Renal cortex interstitium (tissue), 11 donors: ENCODE results near the gene CENPT. TPM values are rescaled to one million over a fixed set of nuclear protein-coding genes. Genes with fewer than 3 reads are reported as not detected.

Source experiments
- DNase-seq, 11 donors: peaks; one replicate each; pipeline ENCODE4 v3.0.0-alpha.2; 2013; ENCODE audit warnings: low read depth in 9 of 11, low spot score in 4 of 11; ENCODE audit errors: extremely low read depth in 1 of 11
- polyA plus RNA-seq, 3 donors: library from polyadenylated mRNA; unstranded; fragments of 120-200 nt; gene quantifications; one replicate each; pipeline ENCODE4 v1.2.1, GENCODE V29; 2013; ENCODE audit not compliant: insufficient read length in 3 of 3

The CENPT gene
- polyA plus RNA-seq, 3 donors = 43.0 to 59.6 (median 53.3) TPM

DNA sequence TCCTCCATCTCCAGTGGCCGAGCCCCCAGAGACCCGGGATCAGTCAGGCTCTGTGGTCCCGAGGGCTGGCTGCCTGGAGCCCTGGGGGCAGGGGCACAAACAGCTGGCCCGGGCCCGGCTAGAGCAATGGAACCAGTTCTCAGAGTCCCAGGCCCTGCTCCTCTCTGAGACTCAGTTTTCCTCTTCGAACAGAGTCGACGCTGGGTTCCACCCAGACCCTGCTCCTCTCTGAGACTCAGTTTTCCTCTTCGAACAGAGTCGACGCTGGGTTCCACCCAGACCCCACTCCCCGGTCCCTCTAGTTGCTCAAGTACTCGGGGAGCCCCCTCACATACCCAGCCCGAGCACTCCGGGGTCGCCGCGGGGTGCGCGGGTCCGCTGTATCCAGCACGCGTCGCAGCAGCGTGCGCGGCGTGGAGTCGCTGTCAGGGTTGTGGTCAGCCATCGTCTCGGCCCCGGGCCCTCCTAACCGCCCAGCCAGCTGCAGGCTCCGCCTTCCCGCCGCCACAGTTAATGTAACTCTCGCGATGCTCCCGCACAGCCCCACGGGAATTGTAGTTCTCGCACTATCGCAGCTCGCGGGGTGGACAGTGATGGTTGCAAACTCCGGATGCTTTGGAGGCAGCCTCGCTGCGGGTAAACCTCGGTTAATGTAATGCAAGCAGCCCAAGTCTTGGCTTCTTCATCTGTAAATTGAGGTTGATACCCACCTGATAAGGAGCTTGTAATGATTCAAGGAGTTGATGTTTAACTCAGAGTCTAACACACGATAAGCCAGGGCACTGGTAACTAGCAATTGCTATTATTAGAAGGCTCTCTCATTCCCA is 13.9 kb downstream of the CENPT start:
- DNase-seq = peak; percentile 77 to 93 (median 89)

DNA sequence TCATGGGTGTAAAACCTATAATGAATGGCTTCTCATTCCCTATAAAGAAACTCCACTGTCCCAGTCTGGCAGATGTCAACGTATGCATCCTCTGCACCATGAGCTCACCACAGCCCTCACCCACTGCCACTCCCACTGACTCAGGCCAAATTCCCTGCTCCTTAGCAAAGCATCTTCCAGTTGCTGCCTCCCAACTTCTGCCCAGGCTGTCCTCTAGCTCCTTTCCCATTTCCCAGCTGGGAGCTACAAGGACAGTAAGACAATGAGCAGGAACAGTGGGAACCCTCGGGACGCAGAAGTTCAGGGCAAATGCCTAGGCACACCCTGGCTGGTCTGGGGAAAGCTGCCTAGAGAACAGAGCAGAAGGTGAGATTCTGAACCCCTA is 14.5 kb downstream of the CENPT start:
- no peak for DNase-seq

DNA sequence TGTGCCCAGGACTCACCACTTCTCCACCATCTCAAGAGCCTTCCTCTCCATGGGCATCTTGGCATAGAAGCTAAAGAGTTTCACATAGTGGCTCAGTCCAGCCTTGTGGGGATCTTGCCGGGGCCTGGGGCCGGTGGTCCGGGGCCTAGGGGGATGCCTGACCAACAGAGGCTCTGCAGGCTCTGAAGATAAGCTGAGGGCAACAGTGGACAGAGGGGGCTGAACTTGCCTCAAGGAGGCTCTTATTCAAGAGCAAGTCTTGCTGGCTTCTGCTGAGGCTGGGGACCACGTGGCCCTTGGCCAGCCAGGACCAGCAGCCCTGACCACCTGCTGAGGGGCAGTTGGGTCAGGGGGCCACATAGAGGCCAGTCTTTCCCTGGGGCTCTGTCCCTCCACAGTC is 18.8 kb downstream of the CENPT start:
- no peak for DNase-seq

DNA sequence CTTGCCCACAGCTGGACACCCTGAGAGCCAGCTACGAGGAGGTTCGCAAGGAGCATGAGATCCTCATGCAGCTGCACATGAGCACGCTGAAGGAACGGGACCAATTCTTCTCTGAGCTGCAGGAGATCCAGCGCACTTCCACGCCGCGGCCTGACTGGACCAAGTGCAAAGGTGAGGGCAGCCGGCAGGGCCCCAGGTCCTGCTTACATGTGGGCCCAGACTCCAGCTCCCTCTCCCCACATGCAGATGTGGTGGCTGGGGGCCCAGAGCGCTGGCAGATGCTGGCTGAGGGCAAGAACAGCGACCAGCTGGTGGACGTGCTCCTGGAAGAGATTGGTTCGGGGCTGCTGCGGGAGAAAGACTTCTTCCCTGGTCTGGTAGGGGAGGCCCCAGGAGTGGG is 21.6 kb downstream of the CENPT start:
- DNase-seq = no peak

DNA sequence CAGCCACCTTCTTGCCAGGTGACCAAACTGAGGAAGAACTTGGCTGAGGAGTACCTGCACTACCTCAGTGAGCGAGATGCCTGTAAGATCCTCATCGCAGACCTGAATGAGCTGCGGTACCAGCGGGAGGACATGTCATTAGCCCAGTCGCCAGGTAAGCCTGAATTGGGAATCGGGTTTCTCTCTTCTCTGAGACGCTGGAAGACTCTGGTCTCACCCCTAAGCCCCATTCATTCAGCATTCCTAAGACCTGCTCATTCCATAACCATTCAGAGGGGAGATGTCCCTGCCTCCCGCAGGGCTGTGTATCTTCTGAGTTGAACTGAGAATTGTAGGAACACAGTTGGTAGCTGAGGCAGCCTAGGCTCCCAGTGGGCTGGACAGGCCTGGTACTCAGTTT is 22.4 kb downstream of the CENPT start:
- no peak for DNase-seq

DNA sequence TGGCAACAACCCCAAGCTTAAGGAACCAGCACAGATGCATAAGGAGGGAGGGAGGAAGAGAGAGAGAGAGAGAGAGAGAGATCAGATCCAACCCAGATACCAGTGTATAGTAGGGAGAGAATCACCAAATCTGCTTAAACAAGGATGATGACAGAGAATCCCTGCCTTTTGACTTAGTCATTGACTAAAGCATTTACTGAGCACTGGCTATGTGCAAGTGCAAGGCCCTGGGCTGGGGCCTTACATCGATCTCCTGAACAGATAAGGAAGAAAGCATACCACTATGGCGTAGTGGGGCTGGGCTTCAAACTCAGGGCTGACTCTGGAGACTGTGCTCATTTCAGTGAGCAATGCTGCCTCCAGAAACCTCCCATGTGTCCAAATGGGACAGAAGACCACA is 25.0 kb downstream of the CENPT start:
- no peak for DNase-seq

DNA sequence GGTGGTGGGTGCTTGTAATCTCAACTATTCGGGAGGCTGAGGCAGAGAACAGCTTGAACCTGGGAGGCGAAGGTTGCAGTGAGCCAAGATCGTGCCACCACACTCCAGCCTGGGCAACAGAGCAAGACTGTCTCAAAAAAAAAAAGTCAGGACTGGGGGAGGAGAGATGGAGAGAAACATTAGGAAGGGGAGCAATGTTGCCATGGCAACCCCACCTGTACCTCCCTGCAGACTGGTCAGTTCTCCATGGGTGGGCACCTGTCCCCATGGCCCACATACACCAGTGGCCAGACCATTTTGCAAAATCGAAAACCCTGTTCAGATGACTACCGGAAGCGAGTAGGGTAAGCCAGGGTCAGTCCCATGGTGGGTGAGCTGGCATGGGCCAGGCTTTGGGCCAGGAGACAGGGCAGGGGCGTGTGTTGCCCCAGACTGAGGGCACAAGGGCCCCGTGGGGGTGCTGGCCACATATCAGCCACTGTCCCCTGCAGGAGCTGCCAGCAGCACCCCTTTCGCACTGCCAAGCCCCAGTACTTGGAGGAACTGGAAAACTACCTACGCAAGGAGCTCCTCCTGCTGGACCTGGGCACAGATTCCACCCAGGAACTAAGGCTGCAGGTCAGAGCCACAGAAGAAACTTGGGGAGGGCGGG is 26.8 kb downstream of the CENPT start:
- DNase-seq = no peak

GRCh38 chr16:67814567-67814966 is 32.9 kb downstream of the CENPT start:
- DNase-seq = no peak

- DNase-seq = no peak
Measured at GRCh38 chr16:67811899-67812298, 35.6 kb downstream of the CENPT start.

GRCh38 chr16:67807148-67807682 is 40.3 kb downstream of the CENPT start:
- DNase-seq = no peak

- peak; percentile 94 to 99 (median 98) for DNase-seq
Measured at GRCh38 chr16:67806428-67807147, 40.9 kb downstream of the CENPT start, which contains the start of the genes RANBP10 and TSNAXIP1. TSS of gene RANBP10 (minus strand) at chr16:67806560. CDS start at chr16:67806536, 24 bp downstream. TSS of gene TSNAXIP1 (plus strand) at chr16:67806889. CDS start at chr16:67807150, 261 bp downstream.

DNA sequence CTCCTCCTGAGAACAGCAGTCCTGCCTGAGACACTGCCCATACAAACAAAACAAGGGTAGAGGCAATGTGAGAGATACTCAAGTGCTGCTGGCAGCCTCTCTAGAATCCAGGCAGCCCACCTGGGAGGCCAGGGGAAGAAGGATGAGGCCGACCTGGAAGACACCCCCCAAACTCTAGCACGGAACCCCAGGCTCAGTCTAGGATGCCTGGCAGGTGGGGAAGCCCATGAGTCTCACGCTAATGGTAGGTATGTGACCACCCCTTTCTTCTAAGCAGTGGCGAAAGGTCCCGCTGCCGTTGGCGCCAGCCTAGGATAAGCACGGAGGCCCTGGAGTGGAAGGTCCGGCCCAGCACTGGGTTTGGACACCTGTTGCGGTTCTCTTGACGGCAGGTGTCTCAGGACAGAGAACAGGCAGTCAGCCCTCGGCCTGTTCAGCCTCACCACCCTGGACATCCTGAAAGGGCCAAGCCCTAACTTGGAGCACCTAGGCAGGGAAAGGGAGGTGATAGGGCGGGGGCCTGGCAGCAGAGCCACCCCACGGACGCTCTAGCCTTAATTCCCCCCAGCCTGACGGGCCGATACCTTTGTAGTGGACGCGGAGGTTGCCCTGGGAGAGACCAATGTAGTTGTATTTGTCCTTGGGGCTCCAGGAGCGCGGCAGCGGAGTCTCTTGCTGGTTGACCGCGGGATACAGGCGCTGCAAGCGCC is 41.6 kb downstream of the CENPT start:
- peak in 2 of 11 donors; percentile 7 to 9 for DNase-seq

DNA sequence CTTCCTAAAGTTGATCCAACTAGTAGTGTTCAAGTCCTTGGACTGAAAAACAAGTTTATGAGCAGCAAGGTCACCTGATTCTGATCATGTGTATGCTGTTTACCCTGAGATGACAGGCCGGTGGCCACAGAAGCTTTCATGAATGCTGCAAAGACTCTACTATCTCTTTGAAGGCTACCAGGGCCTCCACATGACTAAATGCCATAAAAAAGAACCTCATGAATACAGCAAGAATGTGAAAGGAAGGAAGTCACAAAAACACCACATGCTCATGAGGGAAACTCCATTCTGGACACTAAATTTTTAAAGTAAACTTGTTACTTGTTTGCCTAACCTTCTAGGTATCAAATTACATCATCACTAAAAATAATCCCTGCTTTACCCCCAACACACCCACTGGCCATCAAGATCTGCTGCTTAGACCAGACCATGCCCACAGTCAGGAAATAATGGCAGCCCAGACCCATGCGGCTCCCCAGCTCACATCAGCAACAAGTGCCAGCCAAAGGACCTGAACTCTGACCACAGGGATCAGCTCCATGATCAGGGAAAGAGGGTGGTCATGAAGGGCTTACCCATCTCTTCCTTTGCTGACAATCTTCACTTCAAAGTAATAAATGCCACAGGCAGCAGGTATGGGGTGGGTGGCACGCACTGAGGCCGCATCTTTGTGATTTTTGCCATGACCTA is 42.5 kb downstream of the CENPT start:
- DNase-seq = no peak

DNA sequence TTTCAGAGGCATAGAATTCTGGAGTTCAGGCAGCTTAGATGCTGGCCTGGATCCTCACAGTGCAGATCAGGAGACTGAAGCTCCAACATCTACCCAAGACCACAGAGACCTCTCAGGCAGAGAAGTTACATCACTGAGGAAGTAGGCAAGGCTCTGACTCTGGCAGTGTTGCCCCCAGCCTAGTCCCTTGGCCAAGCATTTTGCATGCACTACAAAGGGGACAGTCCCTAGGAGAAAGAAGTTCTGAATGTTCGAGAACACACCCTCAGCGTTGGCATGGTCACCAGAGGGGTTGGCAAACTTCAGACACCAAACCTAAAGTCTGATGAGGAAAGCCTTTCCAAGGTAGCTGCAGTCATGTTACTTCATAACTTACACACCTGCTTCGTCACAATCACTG is 43.6 kb downstream of the CENPT start:
- DNase-seq = no peak

GRCh38 chr16:67801883-67802282 is 45.6 kb downstream of the CENPT start:
- no peak for DNase-seq

GRCh38 chr16:67801241-67801640 is 46.3 kb downstream of the CENPT start:
- DNase-seq = no peak

DNA sequence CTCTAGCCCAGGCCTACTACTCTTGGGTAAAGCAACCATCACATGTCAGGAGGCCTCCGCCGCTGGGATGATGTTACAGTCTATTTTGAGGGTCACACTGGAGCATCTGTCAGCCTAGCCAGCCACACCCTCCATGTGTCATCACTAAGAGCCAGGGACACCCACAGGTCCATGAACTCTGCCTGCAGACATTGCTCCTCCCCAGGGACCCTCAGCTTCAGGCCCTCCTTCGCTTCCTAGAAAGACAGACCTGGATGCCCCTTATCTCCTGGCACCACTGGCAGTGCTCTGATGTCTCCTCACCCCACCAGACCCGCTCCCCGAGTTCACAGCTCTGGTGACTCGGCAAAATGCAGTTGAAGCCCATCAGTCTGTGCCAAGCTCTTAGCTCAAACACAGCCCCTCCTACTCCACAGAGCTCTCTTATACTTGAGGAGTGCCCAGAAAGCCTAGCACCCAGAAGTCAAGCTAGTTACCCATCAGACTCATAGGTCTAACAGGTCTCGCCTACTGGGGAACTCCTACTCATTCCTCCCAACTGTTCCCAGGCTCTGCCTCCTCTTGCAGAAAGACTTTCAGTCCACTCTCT is 47.1 kb downstream of the CENPT start:
- DNase-seq = no peak

GRCh38 chr16:67796099-67796718 is 51.3 kb downstream of the CENPT start:
- DNase-seq = no peak
